SK-N-SH treated with all-trans-retinoic acid at 6 μM for 48 hours (cell line): Measurements from ENCODE around the gene MAP7.
"Not testable (repeated sequence)": the region's sequence is repeated elsewhere in the genome, so short reads cannot be mapped to it uniquely, and the experiment has no call there.

Experiments used
- ATAC-seq: fragments of 200-7000 bp; cut with Tn5 transposase; 3 replicates; pipeline ENCODE4 v1.9.1; 2020; ENCODE audit warnings: mild to moderate bottlenecking, moderate library complexity
- BACH2 ChIP-seq: fragments of 250-450 bp; sonication (Bioruptor Pico); IDR thresholded peaks from 2 replicates; pipeline ENCODE4 v1.9.0; 2021; ENCODE audit warnings: mild to moderate bottlenecking, borderline replicate concordance
- CREB5 ChIP-seq: fragments of 250-450 bp; sonication (Bioruptor Pico); IDR thresholded peaks from 2 replicates; pipeline ENCODE4 v1.5.1; 2020; ENCODE audit warnings: low read depth, mild to moderate bottlenecking, moderate library complexity
- CSDC2 ChIP-seq: fragments of 250-450 bp; sonication (Bioruptor Pico); IDR thresholded peaks from 2 replicates; pipeline ENCODE4 v1.5.0; 2020; ENCODE audit warnings: mild to moderate bottlenecking, moderate library complexity
- ESRRG ChIP-seq: fragments of 250-450 bp; sonication (Bioruptor Pico); IDR thresholded peaks from 2 replicates; pipeline ENCODE4 v1.6.1; 2021; ENCODE audit warnings: mild to moderate bottlenecking
- GLIS3 ChIP-seq: fragments of 250-450 bp; sonication (Bioruptor Pico); IDR thresholded peaks from 2 replicates; pipeline ENCODE4 v1.5.0; 2020; ENCODE audit warnings: mild to moderate bottlenecking, moderate library complexity
- ISL1 ChIP-seq: fragments of 250-450 bp; sonication (Bioruptor Pico); IDR thresholded peaks from 2 replicates; pipeline ENCODE4 v2.1.2; 2022; ENCODE audit warnings: mild to moderate bottlenecking, moderate library complexity
- OSR1 ChIP-seq: fragments of 250-450 bp; sonication (Bioruptor Pico); IDR thresholded peaks from 2 replicates; pipeline ENCODE4 v1.8.0; 2022; ENCODE audit warnings: moderate library complexity, mild to moderate bottlenecking, inconsistent platforms
- POU6F1 ChIP-seq: fragments of 250-450 bp; sonication (Bioruptor Pico); IDR thresholded peaks from 2 replicates; pipeline ENCODE4 v1.8.0; 2021; ENCODE audit warnings: low read depth, mild to moderate bottlenecking, moderate library complexity, borderline replicate concordance
- PPARA ChIP-seq: fragments of 250-450 bp; sonication (Bioruptor Pico); IDR thresholded peaks from 2 replicates; pipeline ENCODE4 v1.5.0; 2020; ENCODE audit warnings: mild to moderate bottlenecking, borderline replicate concordance
- RARB ChIP-seq: fragments of 250-450 bp; sonication (Bioruptor Pico); IDR thresholded peaks from 2 replicates; pipeline ENCODE4 v1.8.0; 2021; ENCODE audit warnings: mild to moderate bottlenecking, moderate library complexity
- TCF4 ChIP-seq: fragments of 250-450 bp; sonication (Bioruptor Pico); IDR thresholded peaks from 2 replicates; pipeline ENCODE4 v1.8.0; 2021; ENCODE audit warnings: mild to moderate bottlenecking, moderate library complexity, borderline replicate concordance
- TSHZ2 ChIP-seq: fragments of 250-450 bp; sonication (Bioruptor Pico); IDR thresholded peaks from 2 replicates; pipeline ENCODE4 v1.5.0; 2020; ENCODE audit warnings: mild to moderate bottlenecking, moderate library complexity
- ZC3H10 ChIP-seq: fragments of 250-450 bp; sonication (Bioruptor Pico); IDR thresholded peaks from 2 replicates; pipeline ENCODE4 v1.5.1; 2021; ENCODE audit warnings: mild to moderate bottlenecking, moderate library complexity
- ZFP3 ChIP-seq: fragments of 250-450 bp; sonication (Bioruptor Pico); IDR thresholded peaks from 2 replicates; pipeline ENCODE4 v1.5.0; 2020; ENCODE audit warnings: mild to moderate bottlenecking, moderate library complexity
- ZNF565 ChIP-seq: fragments of 450-650 bp; formaldehyde crosslinking; conservative IDR thresholded peaks from 2 replicates; pipeline ENCODE4 v1.5.0; 2020; ENCODE audit warnings: low read depth, mild to moderate bottlenecking, moderate library complexity
- ZNF8 ChIP-seq: fragments of 450-650 bp; formaldehyde crosslinking; IDR thresholded peaks from 2 replicates; pipeline ENCODE4 v1.5.0; 2020; ENCODE audit warnings: mild to moderate bottlenecking, moderate library complexity

Gene MAP7

GRCh38 chr6:136491754-136492153 lies 58.5 kb downstream of the MAP7 start:
- peak; percentile 35; the same call in 1 of the 3 replicates for ATAC-seq
- TF ChIP-seq TCF4 (peak; percentile 40; the same call in 1 of the 2 replicates), ISL1 (CRISPR knock-in tag) (peak; percentile 29; the same call in 1 of the 2 replicates), OSR1 (CRISPR knock-in tag) (no peak), TSHZ2 (CRISPR knock-in tag) (peak; percentile 80; the same call in 1 of the 2 replicates)
- TF ChIP-seq, all 23 proteins: peak for 3

- peak; percentile 20; the same call in 1 of the 3 replicates for ATAC-seq
- TF ChIP-seq TSHZ2 (CRISPR knock-in tag) (peak; percentile 22; the same call in 1 of the 2 replicates), POU6F1 (CRISPR knock-in tag) (no peak)
These were observed 59.0 kb downstream of the MAP7 start for GRCh38 chr6:136491251-136491650.

GRCh38 chr6:136489689-136490033 lies 60.6 kb downstream of the MAP7 start:
- ATAC-seq, result not testable (repeated sequence)

- no peak for TF ChIP-seq CSDC2 (CRISPR knock-in tag)
- no peak for TF ChIP-seq CREB5 (CRISPR knock-in tag)
- TF ChIP-seq GLIS3 (CRISPR knock-in tag), result no peak
- TF ChIP-seq ZNF8 (CRISPR knock-in tag), result no peak
- TF ChIP-seq RARB (CRISPR knock-in tag), result no peak
- no peak for TF ChIP-seq ESRRG (CRISPR knock-in tag)
- TF ChIP-seq TSHZ2 (CRISPR knock-in tag), result no peak
- TF ChIP-seq ZC3H10 (CRISPR knock-in tag), result no peak
- no peak for TF ChIP-seq ISL1 (CRISPR knock-in tag)
- no peak for TF ChIP-seq ZNF565 (CRISPR knock-in tag)
- TF ChIP-seq ZFP3 (CRISPR knock-in tag), result no peak
- no peak for TF ChIP-seq POU6F1 (CRISPR knock-in tag)
- no peak for TF ChIP-seq BACH2 (CRISPR knock-in tag)
- no peak for TF ChIP-seq OSR1 (CRISPR knock-in tag)
- TF ChIP-seq TCF4, result no peak
- no peak for TF ChIP-seq PPARA
- no peak for ATAC-seq
These were observed 62.3 kb downstream of the MAP7 start for GRCh38 chr6:136487759-136488425.
